M059J (cell line): ENCODE measurements around the gene SLC12A5. TPM values are rescaled to one million over a fixed set of nuclear protein-coding genes. Genes with fewer than 3 reads are reported as not detected.
"Not testable (repeated sequence)": the region's sequence is repeated elsewhere in the genome, so short reads cannot be mapped to it uniquely, and the experiment has no call there.

Experiments
- DNase-seq: peaks from one replicate; pipeline ENCODE4 v3.0.0-alpha.2; 2012; ENCODE audit warnings: low read depth
- total RNA-seq: library from RNA; depleted of rRNA; stranded (reverse); fragments of >200 nt; shearing (Covaris generic); gene quantifications from 2 replicates; pipeline ENCODE4 v1.2.3, GENCODE V29; 2014; rRNA removed

SLC12A5 gene
- total RNA-seq, result 0.37 and 1.8 TPM in 2 replicates

- DNase-seq, result no peak
Measured at GRCh38 chr20:46028772-46029371, at the start of gene SLC12A5. Gene SLC12A5 (plus strand): TSS chr20:46029215. CDS start chr20:46029345, 130 bp downstream.

DNA sequence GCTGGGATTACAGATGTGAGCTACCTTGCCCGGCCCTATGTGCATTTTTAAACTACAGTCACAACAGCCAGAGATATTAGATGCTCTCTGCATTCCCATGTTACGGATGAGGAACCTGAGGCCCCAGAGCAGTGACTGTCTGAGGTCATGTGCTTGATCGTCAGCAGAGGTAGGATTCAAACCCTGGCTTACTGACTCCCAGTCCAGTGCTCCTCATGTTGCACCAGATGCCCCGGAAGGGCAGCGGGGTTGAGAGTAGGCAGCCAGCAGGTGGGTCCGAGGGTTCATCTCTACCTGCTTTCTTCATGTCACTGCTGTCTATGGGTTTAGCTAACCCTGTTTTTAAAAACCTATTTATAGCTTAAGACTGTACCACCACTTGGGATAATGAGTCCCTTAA lies 47.8 kb upstream of the SLC12A5 start:
- DNase-seq, result no peak

DNA sequence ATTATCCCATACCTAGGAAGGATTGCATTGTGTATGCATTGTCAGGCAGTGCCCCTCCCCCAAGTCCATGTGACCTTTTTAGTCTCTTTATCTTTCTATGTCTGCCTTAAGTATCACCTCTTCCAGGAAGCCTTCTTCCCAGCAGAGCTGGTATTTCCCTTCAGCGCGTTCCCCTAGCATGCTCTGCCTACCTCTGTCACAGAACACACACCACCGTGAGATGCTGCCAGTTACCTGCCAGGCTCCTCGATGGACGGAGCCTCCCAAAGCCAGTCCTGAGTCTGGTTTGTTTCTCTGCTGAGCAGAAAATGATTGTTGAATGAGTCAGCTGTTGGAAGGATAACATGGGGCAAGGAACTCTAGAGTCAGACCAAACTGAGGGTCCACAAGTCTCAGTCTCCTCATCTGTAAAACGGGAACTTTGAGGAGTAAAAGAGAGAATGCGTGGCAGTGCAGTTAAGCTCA lies 45.7 kb upstream of the SLC12A5 start:
- peak; percentile 38 for DNase-seq

GRCh38 chr20:45985573-45985972 lies 43.4 kb upstream of the SLC12A5 start:
- peak; percentile 61 for DNase-seq

DNA sequence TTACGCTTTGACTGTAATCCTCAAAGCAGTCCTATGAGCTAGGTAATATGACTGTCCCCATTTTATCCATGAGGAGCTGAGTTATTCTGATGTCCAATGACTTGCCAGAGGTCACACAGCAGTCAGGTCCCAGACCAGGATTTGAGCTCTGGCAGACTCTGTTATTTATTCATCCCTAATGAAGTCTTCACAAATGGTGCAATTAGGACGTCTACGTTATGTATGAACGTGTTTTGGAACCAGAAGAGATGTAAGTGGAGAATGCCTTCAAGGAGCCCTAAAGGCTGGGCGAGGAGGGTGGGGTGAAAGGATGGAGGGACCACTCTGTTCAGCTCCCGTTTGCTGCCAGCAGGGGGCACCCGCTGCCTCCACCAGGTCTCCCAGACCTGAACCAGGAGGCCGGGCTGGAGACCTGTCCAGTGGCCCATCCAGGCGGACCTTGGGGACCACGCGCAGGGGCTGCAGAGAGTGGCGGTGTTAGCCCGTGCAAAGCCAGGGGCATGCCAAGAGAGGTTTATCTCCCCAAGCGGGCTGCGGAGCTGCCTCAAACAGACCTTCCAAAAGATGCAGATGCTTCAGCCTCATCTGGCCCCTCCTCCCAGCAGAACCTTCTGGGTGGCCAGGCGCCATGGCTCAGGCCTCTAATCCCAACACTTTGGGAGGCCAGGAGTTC lies 41.8 kb upstream of the SLC12A5 start:
- DNase-seq, result peak; percentile 79

- DNase-seq, result not testable (repeated sequence)
Measured at GRCh38 chr20:45988830-45989229, 40.2 kb upstream of the SLC12A5 start.

DNA sequence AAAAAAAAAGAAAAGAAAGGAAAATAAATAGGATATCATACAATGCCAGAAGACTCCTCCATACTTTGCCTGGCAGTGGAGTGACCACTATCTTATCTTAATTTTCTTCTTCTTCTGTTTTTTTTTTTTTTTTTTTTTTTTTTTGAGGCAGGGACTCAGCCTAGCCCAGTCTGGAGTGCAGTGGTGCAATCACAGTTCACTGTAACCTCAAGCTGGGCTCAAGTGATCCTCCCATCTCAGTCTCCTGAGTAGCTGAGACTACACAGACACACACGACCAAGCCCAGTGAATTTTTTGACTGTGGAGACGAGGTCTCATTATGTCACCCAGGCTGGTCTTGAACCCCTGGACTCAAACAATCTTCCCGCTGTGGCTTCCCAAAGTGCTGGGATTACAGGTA lies 37.4 kb upstream of the SLC12A5 start:
- DNase-seq, result no peak

DNA sequence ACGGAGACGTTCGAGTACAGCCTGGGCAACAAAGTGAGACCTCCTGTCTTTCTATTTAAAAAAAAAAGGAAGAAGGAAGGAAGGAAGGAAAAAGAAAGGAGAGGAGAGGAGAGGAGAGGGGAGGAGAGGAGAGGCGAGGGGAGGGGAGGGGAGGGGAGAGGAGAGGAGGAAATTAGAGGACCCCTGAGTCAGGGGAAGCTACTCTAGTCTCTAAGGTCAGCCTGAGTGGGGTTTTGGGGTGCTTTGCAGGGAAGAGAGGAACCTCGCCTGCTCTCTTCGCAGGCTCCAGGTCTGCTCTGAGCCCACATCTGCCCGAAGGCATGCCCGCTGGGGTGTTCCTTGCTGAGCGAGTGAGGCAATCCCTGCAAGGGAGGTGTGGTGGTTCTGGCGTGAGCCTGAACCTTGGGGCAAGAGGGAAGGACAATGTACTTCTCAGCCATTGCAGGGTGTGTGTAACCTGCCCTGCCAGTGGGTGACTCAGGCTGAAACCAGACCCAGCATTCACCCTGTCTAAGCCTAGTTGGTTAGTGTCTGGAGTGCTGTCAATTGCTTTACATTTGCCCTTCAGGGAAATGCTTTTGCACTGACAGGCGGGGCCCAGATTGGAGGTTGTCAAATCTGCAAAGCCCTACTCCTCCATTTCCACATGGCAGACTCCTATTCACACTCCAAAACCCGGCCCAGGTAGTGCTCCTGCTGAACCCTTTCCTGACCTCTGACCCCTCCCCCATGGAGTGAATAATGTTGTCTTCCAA lies 35.6 kb upstream of the SLC12A5 start:
- DNase-seq, result peak; percentile 97

DNA sequence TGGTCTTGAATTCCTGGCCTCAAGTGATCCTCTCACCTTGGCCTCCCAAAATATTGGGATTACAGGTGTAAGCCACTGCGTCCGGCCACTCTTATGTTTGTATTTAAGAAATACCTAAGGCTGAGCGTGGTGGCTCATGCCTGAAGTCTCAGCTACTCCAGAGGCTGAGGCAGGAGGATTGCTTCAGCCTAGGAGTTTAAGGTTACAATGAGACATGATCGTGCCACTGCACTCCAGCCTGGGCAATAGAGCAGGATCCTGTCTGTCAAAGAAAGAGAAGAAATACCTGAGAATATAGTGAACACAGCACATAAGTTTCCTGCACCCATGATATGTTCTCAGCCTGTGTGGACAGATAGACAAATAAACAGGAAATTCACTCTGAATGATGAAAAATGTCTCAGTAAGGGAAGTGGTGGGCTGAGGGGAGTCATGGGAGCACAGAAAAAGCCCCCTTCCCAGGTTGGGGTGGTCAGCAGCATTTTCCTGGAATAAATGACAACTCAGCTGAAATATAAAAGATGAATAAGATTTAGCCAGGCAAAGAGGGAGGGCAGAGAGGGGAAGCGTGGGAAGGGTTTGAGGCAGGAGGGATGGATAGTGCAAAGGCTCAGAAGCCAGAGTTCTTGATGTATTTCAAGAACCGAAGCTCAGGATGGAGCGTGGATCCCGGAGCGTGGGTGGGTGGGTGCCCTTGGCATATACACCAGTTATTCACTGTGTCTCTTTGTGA lies 34.1 kb upstream of the SLC12A5 start:
- no peak for DNase-seq

GRCh38 chr20:45995495-45996097 lies 33.4 kb upstream of the SLC12A5 start:
- peak; percentile 50 for DNase-seq

DNA sequence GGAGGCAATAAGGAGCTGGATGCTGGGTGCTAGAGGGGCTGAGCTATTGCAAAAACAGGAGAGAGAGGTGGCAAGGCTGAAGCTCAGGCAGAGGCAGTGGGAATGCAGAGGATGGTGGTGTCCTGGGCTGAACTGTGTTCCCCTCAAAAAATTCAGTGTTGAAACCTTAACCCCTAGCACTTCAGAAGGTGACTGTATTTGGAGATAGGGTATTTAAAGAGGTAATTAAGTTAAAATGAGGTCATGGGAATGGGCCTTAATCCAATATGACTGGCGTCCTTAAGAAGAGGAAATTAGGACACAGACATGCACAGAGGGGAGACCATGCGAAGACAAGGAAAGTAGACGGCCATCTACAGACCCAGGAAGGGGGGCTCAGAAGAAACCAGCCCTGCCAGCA lies 31.8 kb upstream of the SLC12A5 start:
- DNase-seq, result no peak

GRCh38 chr20:45998337-45998736 lies 30.7 kb upstream of the SLC12A5 start:
- peak; percentile 59 for DNase-seq

GRCh38 chr20:45998761-45999160 lies 30.3 kb upstream of the SLC12A5 start:
- no peak for DNase-seq

DNA sequence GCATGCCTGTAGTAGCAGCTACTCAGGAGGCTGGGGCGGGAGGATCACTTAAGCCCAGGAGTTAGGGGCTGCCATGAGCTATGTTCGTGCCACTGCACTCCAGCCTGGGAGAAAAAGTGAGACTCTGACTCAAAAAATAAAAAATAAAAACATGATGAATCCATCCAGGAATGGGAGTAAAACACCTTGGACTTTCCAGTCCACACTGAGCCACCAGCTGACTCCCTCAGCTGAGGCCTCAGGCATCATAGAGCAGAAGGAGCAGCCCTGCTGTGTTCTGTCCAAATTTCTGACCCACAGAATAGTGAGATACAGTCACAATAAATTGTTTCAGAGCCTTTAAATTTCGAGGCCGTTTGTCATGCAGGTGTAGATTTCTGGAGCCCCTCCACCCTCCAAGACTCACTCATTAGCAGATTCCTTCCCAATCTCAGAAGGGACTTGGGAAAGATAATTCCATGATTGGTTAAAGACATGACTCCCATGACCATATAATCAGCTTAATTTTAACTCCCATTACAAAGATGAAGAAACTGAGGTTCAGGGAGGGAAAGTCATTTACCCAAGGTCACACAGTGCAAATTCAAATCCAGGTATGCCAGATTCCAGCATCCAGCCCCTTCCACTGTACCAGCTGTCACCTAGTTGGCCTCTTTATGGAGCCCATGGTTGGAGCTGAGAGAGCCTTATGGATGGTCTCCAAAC lies 29.3 kb upstream of the SLC12A5 start:
- DNase-seq, result no peak

DNA sequence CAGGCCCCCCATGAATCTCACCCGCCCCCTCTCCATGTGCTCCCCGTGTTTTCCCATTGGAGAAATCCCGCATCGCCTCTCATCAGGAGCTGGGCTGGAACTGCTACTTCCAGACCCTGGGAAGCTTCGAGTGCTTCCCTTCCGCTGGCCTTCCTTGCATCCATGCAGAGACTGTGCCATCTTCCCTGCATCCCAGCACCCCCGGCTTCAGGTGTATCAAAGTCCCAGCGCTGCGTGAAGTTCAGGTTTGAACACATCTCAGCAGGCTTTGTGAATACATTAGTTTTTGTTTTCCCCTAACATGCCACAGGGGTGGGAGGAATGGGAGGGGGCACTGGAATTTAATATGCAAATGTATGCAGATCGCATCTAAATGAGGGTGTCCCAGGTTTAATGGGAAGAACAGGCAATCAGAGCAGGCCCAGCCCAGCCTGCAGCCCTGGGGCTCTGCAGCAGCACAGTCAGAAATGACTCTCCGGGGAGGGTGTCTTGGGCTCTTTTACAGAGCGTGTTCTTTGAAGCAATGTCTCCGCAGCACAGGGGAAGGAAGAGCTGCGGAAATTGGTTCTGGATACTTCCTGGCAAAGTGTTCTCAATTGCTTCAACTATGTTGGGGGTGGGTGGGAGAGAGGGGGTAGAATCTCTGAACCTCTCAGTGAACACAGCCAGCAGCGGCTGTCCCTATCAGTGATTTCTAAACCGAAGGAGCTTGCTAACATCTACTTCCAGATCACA lies 28.6 kb upstream of the SLC12A5 start:
- no peak for DNase-seq

- DNase-seq, result no peak
Measured at GRCh38 chr20:46001498-46001897, 27.5 kb upstream of the SLC12A5 start.

DNA sequence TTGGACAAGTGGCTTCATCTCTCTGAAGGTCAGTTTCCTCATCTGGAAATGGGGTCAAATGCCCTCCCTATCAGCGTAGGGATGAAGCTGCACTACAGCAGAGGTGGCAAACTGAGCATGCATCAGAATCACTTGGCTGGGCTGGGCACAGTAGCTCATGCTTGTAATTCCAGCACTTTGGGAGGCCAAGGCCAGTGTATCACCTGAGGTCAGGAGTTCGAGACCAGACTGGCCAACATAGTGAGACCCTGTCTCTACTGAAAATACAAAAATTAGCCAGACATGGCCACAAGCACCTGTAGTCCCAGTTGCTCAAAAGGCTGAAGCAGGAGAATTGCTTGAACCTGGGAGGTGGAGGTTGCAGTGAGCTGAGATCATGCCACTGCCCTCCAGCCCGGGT lies 27.0 kb upstream of the SLC12A5 start:
- no peak for DNase-seq

GRCh38 chr20:46004187-46004586 lies 24.8 kb upstream of the SLC12A5 start:
- no peak for DNase-seq

DNA sequence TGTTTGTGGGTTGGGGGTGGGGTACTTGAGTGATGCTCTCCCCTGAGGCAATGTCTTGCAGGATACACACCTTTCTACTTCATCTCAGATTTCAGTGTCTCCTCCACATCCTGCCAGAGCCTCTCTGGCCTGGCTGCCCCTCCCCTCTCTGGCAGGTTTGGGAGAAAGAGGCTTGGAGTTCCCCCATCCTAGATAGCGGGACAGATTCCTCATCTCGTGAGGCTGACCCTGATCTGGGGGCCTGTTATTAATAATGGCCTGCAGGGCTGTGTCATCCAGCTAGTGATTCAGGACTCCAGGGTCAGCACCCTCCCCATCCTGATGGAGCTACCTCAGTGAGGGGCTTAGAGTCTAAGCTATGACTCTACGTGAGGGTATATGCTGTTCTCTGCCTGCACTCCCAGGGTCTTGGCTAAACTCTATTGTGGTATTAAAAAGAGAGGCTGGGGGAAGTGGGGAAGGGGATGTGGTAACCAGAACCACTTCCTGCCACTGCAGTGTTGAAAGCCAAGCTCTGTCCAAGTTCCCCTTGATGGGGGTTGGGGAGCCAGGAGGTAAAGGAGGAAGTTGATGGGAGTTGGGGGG lies 24.0 kb upstream of the SLC12A5 start:
- DNase-seq, result peak; percentile 43
